IMR-90 (cell line): ENCODE data around the gene KCNIP1. TPM values are rescaled to one million over a fixed set of nuclear protein-coding genes. Genes with fewer than 3 reads are reported as not detected.

Experiments
- ATAC-seq: fragments of 200-7000 bp; cut with Tn5 transposase; 2 replicates; pipeline ENCODE4 v1.9.1; 2020; ENCODE audit warnings: low read depth, mild to moderate bottlenecking, moderate library complexity
- BruUV-seq: library from RNA; stranded (reverse); fragments of 400-500 nt; replicated peaks from 2 replicates; lab custom pipeline; 2021; lab: Mats Ljungman, UMichigan
- CTCF ChIA-PET: fragments of 300-600 bp; formaldehyde crosslinking; extraction: SDS; loops from one replicate; lab custom pipeline; 2021; ENCODE audit warnings: antibody characterized with exemption; lab: Yijun Ruan, JAX
- POLR2A ChIA-PET: fragments of 300-600 bp; sonication (Branson Sonifier 250); formaldehyde crosslinking; loops from one replicate; lab custom pipeline; 2022; ENCODE audit warnings: antibody characterized with exemption; ENCODE audit not compliant: unreplicated experiment; lab: Charles Lee
- DNase-seq: peaks from one replicate; pipeline ENCODE4 v3.0.0; 2013
- H2AFZ ChIP-seq: replicated peaks from 2 replicates; pipeline ENCODE3; 2013; ENCODE audit warnings: low read length, mild to moderate bottlenecking; ENCODE audit not compliant: poor library complexity
- H2AK5ac ChIP-seq: 2 replicates; pipeline ENCODE4 v1.6.1; 2013; ENCODE audit warnings: low read depth, low read length, inconsistent platforms
- H2AK9ac ChIP-seq: replicated peaks from 2 replicates; pipeline ENCODE3; 2013; ENCODE audit warnings: mild to moderate bottlenecking, low read depth, low read length, moderate library complexity; ENCODE audit not compliant: poor library complexity
- H2BK120ac ChIP-seq: 2 replicates; pipeline ENCODE4 v1.6.1; 2013; ENCODE audit warnings: low read depth, low read length, inconsistent platforms
- H2BK15ac ChIP-seq: 3 replicates; pipeline ENCODE4 v1.6.1; 2013; ENCODE audit warnings: low read depth, low read length, inconsistent platforms
- H2BK20ac ChIP-seq: 2 replicates; pipeline ENCODE4 v1.6.1; 2013; ENCODE audit warnings: low read depth, mild to moderate bottlenecking, inconsistent platforms, low read length, moderate library complexity
- H2BK5ac ChIP-seq: 2 replicates; pipeline ENCODE4 v1.6.1; 2013; ENCODE audit warnings: mild to moderate bottlenecking, low read depth, low read length, inconsistent platforms; ENCODE audit not compliant: poor library complexity, severe bottlenecking
- H3K14ac ChIP-seq: replicated peaks from 2 replicates; pipeline ENCODE4 v1.6.1; 2013; ENCODE audit warnings: low read depth, low read length, inconsistent platforms
- H3K18ac ChIP-seq: 2 replicates; pipeline ENCODE4 v1.6.1; 2013; ENCODE audit warnings: low read depth, low read length, control low read depth
- H3K23ac ChIP-seq: 2 replicates; pipeline ENCODE4 v1.6.1; 2013; ENCODE audit warnings: low read depth, low read length, inconsistent platforms
- H3K27ac ChIP-seq: 2 replicates; pipeline ENCODE4 v1.5.1; 2013; ENCODE audit warnings: mild to moderate bottlenecking, control low read depth, low read length; ENCODE audit not compliant: insufficient read depth
- H3K27me3 ChIP-seq: 2 replicates; pipeline ENCODE4 v1.6.1; 2013; ENCODE audit warnings: low read length; ENCODE audit not compliant: control insufficient read depth, insufficient read depth
- H3K36me3 ChIP-seq: 2 replicates; pipeline ENCODE4 v1.6.1; 2013; ENCODE audit warnings: low read length, mixed read lengths; ENCODE audit not compliant: control insufficient read depth, insufficient read depth
- H3K4ac ChIP-seq: 2 replicates; pipeline ENCODE4 v1.6.1; 2013; ENCODE audit warnings: low read depth, low read length, inconsistent platforms
- H3K4me1 ChIP-seq: 2 replicates; pipeline ENCODE4 v1.6.1; 2013; ENCODE audit warnings: low read length, mixed read lengths; ENCODE audit not compliant: control insufficient read depth, insufficient read depth
- H3K4me2 ChIP-seq: 2 replicates; pipeline ENCODE4 v1.6.1; 2013; ENCODE audit warnings: low read depth, mild to moderate bottlenecking, control low read depth, low read length, moderate library complexity
- H3K4me3 ChIP-seq: 2 replicates; pipeline ENCODE4 v1.5.1; 2013; ENCODE audit warnings: low read depth, mild to moderate bottlenecking, control low read depth, low read length, moderate library complexity; ENCODE audit not compliant: insufficient read depth
- H3K56ac ChIP-seq: 2 replicates; pipeline ENCODE4 v1.6.1; 2013; ENCODE audit warnings: low read length, inconsistent platforms; ENCODE audit not compliant: insufficient read depth; ENCODE audit errors: extremely low read depth
- H3K79me1 ChIP-seq, 2 experiments: 2 replicates each; pipeline ENCODE4 v1.6.1; 2013; ENCODE audit warnings: low read length in 2 of 2, inconsistent platforms in 1 of 2, low read depth in 1 of 2
- H3K9ac ChIP-seq: 2 replicates; pipeline ENCODE4 v1.6.1; 2013; ENCODE audit warnings: low read depth, low read length, control low read depth
- H3K9me1 ChIP-seq: 2 replicates; pipeline ENCODE4 v1.6.1; 2013; ENCODE audit warnings: low read length, inconsistent platforms; ENCODE audit not compliant: insufficient read depth
- H3K9me3 ChIP-seq: 2 replicates; pipeline ENCODE4 v1.6.1; 2013; ENCODE audit warnings: low read length; ENCODE audit not compliant: control insufficient read depth, insufficient read depth
- H4K20me1 ChIP-seq: 2 replicates; pipeline ENCODE4 v1.6.1; 2013; ENCODE audit warnings: low read length, inconsistent platforms; ENCODE audit not compliant: insufficient read depth
- H4K5ac ChIP-seq: 2 replicates; pipeline ENCODE4 v1.6.1; 2013; ENCODE audit warnings: mild to moderate bottlenecking, low read depth, low read length, control low read depth
- H4K8ac ChIP-seq, 2 experiments: 2 replicates each; pipeline ENCODE4 v1.6.1; 2013; ENCODE audit warnings: low read depth in 2 of 2, low read length in 2 of 2, control low read depth in 1 of 2, inconsistent platforms in 1 of 2
- H4K91ac ChIP-seq: 2 replicates; pipeline ENCODE4 v1.6.1; 2013; ENCODE audit warnings: low read depth, low read length, inconsistent platforms; ENCODE audit not compliant: insufficient read depth
- BHLHE40 ChIP-seq: fragments of 150-350 bp; IDR thresholded peaks from 2 replicates; pipeline ENCODE4 v1.6.1; 2016; ENCODE audit warnings: mild to moderate bottlenecking, low read depth, low read length
- CEBPB ChIP-seq: IDR thresholded peaks from 2 replicates; pipeline ENCODE4 v1.6.1; 2012; ENCODE audit warnings: low read depth, low read length, improper control_type of control experiment
- CHD1 ChIP-seq: IDR thresholded peaks from 2 replicates; pipeline ENCODE4 v1.6.1; 2012; ENCODE audit warnings: low read depth, low read length, improper control_type of control experiment
- CTCF ChIP-seq: conservative IDR thresholded peaks from 2 replicates; pipeline ENCODE4 v1.5.1; 2012; ENCODE audit warnings: mild to moderate bottlenecking, low read depth, low read length, improper control_type of control experiment
- FOS ChIP-seq: fragments of 150-350 bp; IDR thresholded peaks from 2 replicates; pipeline ENCODE4 v1.6.1; 2016; ENCODE audit warnings: low read depth, low read length
- MAFK ChIP-seq: IDR thresholded peaks from 2 replicates; pipeline ENCODE4 v1.6.1; 2012; ENCODE audit warnings: low read depth, low read length, improper control_type of control experiment
- MAZ ChIP-seq: IDR thresholded peaks from 2 replicates; pipeline ENCODE4 v1.6.1; 2012; ENCODE audit warnings: low read depth, mild to moderate bottlenecking, low read length, improper control_type of control experiment, moderate library complexity, borderline replicate concordance
- MXI1 ChIP-seq: IDR thresholded peaks from 2 replicates; pipeline ENCODE4 v1.6.1; 2012; ENCODE audit warnings: low read depth, mild to moderate bottlenecking, low read length, moderate library complexity, borderline replicate concordance
- NFE2L2 ChIP-seq: fragments of 150-350 bp; IDR thresholded peaks from 2 replicates; pipeline ENCODE4 v1.6.1; 2016; ENCODE audit warnings: low read depth, mild to moderate bottlenecking, low read length
- POLR2A ChIP-seq: IDR thresholded peaks from 2 replicates; pipeline ENCODE4 v1.6.1; 2012; ENCODE audit warnings: mild to moderate bottlenecking, low read depth, low read length
- RAD21 ChIP-seq: IDR thresholded peaks from 2 replicates; pipeline ENCODE4 v1.6.1; 2012; ENCODE audit warnings: low read length, improper control_type of control experiment
- RCOR1 ChIP-seq: IDR thresholded peaks from 2 replicates; pipeline ENCODE4 v1.6.1; 2012; ENCODE audit warnings: mild to moderate bottlenecking, low read length, improper control_type of control experiment; ENCODE audit not compliant: insufficient replicate concordance
- RFX5 ChIP-seq: IDR thresholded peaks from 2 replicates; pipeline ENCODE4 v1.8.0; 2012; ENCODE audit warnings: low read depth, mild to moderate bottlenecking, low read length, moderate library complexity
- SMC3 ChIP-seq: fragments of 150-350 bp; IDR thresholded peaks from 2 replicates; pipeline ENCODE4 v1.6.1; 2016; ENCODE audit warnings: low read depth, mild to moderate bottlenecking, antibody characterized with exemption, low read length, moderate library complexity
- USF2 ChIP-seq: fragments of 150-350 bp; IDR thresholded peaks from 2 replicates; pipeline ENCODE4 v1.6.1; 2017; ENCODE audit warnings: mild to moderate bottlenecking, antibody characterized with exemption, low read length, low read depth
- WGBS, 2 experiments: methylation state at CpG; one replicate each; pipeline versions ENCODE4 v1.1.5 to v1.1.7; 2013; ENCODE audit warnings: missing lambda C conversion rate in 2 of 2; ENCODE audit not compliant: insufficient read length in 1 of 2; ENCODE audit errors: extremely low coverage in 2 of 2; 5-methylcytosine and 5-hydroxymethylcytosine counted together
- dilution Hi-C: fragments of 300-500 bp; cut with HindIII; formaldehyde crosslinking; loops from one replicate; pipeline ENCODE4 v1.14.3; 2018; ENCODE audit warnings: low sequenced_read_pairs; ENCODE audit not compliant: unreplicated experiment
- in situ Hi-C: fragments of 300-500 bp; cut with MboI; formaldehyde crosslinking; loops from 3 replicates; pipeline ENCODE4 v1.14.3; 2019; ENCODE audit warnings: low sequenced_read_pairs, inconsistent platforms, mixed read lengths
- intact Hi-C: fragments of 100-400 bp; cut with micrococcal nuclease; formaldehyde crosslinking; loops from 2 replicates; pipeline ENCODE4 v1.10.0; 2022
- polyA plus RNA-seq, 3 experiments: library from polyadenylated mRNA; depleted of rRNA; stranded (reverse); fragments of >200 nt; gene quantifications; 2 replicates each; pipeline ENCODE4 v1.2.3, GENCODE V29; 2012; ENCODE audit warnings: low replicate concordance in 1 of 3
- total RNA-seq: library from RNA; depleted of rRNA; stranded (reverse); fragments of >200 nt; gene quantifications from 2 replicates; pipeline ENCODE4 v1.2.3, GENCODE V29; 2012
- TF ChIP-seq, protein P1 (sequence below): fragments of 150-350 bp; IDR thresholded peaks from 2 replicates; pipeline ENCODE4 v1.6.1; 2016; ENCODE audit warnings: low read depth, mild to moderate bottlenecking, low read length, moderate library complexity, borderline replicate concordance

The KCNIP1 gene
- total and polyA plus RNA-seq, 2 of the 4 experiments (the other 2 are of a cell fraction), result not detected

DNA sequence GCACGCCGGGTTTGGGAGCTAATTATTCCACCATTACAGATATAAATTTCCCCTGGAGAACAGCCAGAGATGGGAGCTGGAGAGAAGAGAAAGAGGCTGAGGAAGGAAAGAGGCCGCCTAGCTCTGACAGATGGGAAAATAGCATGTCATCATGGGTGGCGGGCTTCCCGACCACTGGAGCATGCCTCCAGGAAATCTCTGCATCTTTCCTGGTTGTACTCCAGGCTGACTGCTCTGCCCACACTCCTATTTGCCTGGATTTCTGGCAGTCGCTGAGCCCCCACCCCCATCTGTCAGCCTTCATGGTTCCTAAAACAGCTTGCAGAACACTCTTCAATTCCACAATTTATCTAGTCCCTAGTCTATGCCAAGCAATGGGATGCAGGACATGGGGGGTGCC is 265.4 kb downstream of the KCNIP1 start:
- Histone ChIP-seq H3K4me1 (no peaks in the 10 kb centered on the region), H2AK5ac (no peak overlapping the region), H4K5ac (no peak overlapping the region), H2BK5ac (no peak overlapping the region), H3K79me1 (no peaks in the 10 kb centered on the region), H2BK15ac (no peak overlapping the region), H3K27ac (no peak overlapping the region), H4K91ac (no peak overlapping the region), H3K18ac (no peak overlapping the region), H2BK120ac (no peak overlapping the region), H3K9me1 (no peaks in the 10 kb centered on the region), H3K56ac (no peak overlapping the region), H4K8ac (no peak overlapping the region), H3K36me3 (no peaks in the 10 kb centered on the region), H3K14ac (no peak overlapping the region), H3K27me3 (peaks cover 17% of the 10 kb centered on the region), H3K4me3 (no peak overlapping the region), H2BK20ac (no peak overlapping the region), H4K20me1 (no peaks in the 10 kb centered on the region), H3K9ac (no peak overlapping the region), H3K9me3 (no peaks in the 10 kb centered on the region), H2AK9ac (no peak overlapping the region), H3K4ac (no peak overlapping the region), H2AFZ (no peak overlapping the region), H3K23ac (no peak overlapping the region), H3K4me2 (no peak overlapping the region)
- TF ChIP-seq, protein P1, sequence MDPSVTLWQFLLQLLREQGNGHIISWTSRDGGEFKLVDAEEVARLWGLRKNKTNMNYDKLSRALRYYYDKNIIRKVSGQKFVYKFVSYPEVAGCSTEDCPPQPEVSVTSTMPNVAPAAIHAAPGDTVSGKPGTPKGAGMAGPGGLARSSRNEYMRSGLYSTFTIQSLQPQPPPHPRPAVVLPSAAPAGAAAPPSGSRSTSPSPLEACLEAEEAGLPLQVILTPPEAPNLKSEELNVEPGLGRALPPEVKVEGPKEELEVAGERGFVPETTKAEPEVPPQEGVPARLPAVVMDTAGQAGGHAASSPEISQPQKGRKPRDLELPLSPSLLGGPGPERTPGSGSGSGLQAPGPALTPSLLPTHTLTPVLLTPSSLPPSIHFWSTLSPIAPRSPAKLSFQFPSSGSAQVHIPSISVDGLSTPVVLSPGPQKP, result no peak
- TF ChIP-seq USF2 (no peak), BHLHE40 (no peak), RFX5 (no peak), MXI1 (no peak), CEBPB (no peak), RCOR1 (no peak), CTCF (no peak), MAFK (no peak), SMC3 (no peak), RAD21 (no peak), NFE2L2 (no peak), MAZ (no peak), CHD1 (no peak), FOS (no peak), POLR2A (no peak)
- DNase-seq (no peak), ATAC-seq (no peak)
- BruUV-seq, result no TSS peak
- 29% methylated on average over 1 of the region's 6 CpGs; no CpG with 5 or more reads in 1 of the 2 experiments for WGBS, 2 experiments
- in situ Hi-C loops, result no loop called here
- POLR2A ChIA-PET, result no interaction called here
- dilution Hi-C loops, result no loop called here
- intact Hi-C loops, result no loop called here
- CTCF ChIA-PET, result no interaction called here
